ENCODE data around the gene SERPINA12.
"Not testable (repeated sequence)": the region's sequence is repeated elsewhere in the genome, so short reads cannot be mapped to it uniquely, and the experiment has no call there.

Gene SERPINA12

GRCh38 chr14:94485944-94486841, 23.1 kb downstream of the SERPINA12 start:
- ATAC-seq, result peak in 1 of 2 donors; percentile 21

- ATAC-seq, result no peak
Measured at GRCh38 chr14:94484481-94484880, 24.8 kb downstream of the SERPINA12 start.

- no peak for ATAC-seq
Measured at GRCh38 chr14:94483729-94484275, 25.5 kb downstream of the SERPINA12 start.

- ATAC-seq, result no peak
Measured at GRCh38 chr14:94483071-94483451, 26.2 kb downstream of the SERPINA12 start.

- not testable (repeated sequence) for ATAC-seq
Measured at GRCh38 chr14:94482132-94483070, 26.9 kb downstream of the SERPINA12 start.

- no peak for ATAC-seq
Measured at GRCh38 chr14:94481468-94482131, 27.7 kb downstream of the SERPINA12 start.

GRCh38 chr14:94480809-94481208, 28.5 kb downstream of the SERPINA12 start:
- ATAC-seq, result no peak

- ATAC-seq, result no peak
Measured at GRCh38 chr14:94478420-94478819, 30.8 kb downstream of the SERPINA12 start.

- no peak for ATAC-seq
Measured at GRCh38 chr14:94476023-94476422, 33.2 kb downstream of the SERPINA12 start, which contains the start of gene SERPINA9. SERPINA9 (minus strand) TSS chr14:94476197; CDS start chr14:94469840, 6,357 bp downstream.

- no peak for ATAC-seq
Measured at GRCh38 chr14:94474581-94475031, 34.7 kb downstream of the SERPINA12 start.

GRCh38 chr14:94473666-94474410, 35.4 kb downstream of the SERPINA12 start:
- no peak for ATAC-seq

- ATAC-seq, result no peak
Measured at GRCh38 chr14:94472842-94473241, 36.4 kb downstream of the SERPINA12 start.

GRCh38 chr14:94471045-94471444, 38.2 kb downstream of the SERPINA12 start:
- no peak for ATAC-seq

- ATAC-seq, result no peak
Measured at GRCh38 chr14:94470311-94470710, 39.0 kb downstream of the SERPINA12 start.

- no peak for ATAC-seq
Measured at GRCh38 chr14:94469261-94469660, 40.0 kb downstream of the SERPINA12 start.

GRCh38 chr14:94467728-94468520, 41.3 kb downstream of the SERPINA12 start:
- ATAC-seq, result no peak

GRCh38 chr14:94466706-94467370, 42.4 kb downstream of the SERPINA12 start:
- ATAC-seq, result no peak

- ATAC-seq, result no peak
Measured at GRCh38 chr14:94465042-94465441, 44.2 kb downstream of the SERPINA12 start.

- no peak for ATAC-seq
Measured at GRCh38 chr14:94464290-94464689, 45.0 kb downstream of the SERPINA12 start.
